Activated CD8-positive, alpha-beta memory T cell treated with anti-CD3 and anti-CD28 coated beads, Interleukin-2, amount 50 U/mL, for 48 hours (primary cell): ENCODE measurements around the gene LACC1.

Source experiments
- DNase-seq: peaks from one replicate; pipeline ENCODE4 v3.0.0-alpha.2; 2020

LACC1 gene

DNA sequence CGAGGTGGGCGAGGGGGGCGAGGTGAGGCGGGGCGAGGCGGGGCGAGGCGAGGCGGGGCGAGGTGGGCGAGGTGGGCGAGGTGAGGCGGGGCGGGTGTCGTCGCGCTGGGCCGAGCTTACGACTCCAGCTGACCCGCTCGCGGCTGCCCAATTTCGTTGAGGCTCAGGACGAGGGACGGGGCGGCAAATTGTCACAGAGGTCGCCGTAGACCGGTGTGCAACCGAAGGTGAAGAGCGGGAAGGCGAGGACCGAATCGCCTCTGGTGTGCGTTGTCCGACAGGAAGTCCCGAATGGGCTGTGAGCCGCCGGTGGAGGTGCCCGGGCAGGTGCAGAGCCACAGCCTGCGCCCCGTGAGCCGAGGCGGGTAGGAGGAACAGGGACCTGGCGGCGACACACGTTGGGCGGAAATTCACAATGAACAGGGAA is at the start of gene LACC1:
LACC1 (plus strand) TSS at position 150 of the 427 bp plus-strand sequence. CDS start 1,082 bp downstream, outside the sequence.
- peak; percentile 72 for DNase-seq

GRCh38 chr13:43830497-43830881 is 49.2 kb upstream of the LACC1 start:
- DNase-seq, result no peak

DNA sequence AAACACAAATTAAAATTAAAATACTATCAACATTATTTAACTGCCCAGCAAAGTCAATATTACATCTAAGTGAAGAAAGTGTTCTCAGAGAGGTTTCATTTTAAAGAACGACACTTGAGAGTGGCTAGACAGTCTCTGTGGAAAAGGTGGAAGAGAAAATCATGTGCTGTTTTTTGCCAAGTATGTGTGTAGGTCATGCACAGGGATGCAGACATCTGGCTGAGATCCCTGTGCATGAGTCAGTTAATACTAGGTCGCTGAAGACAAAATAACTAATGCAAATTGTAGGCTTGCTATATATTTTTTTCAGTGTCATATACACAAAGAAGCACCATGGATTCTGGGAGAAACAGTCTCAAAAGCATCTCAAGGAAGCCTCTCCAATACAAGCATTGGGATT is 48.6 kb upstream of the LACC1 start:
- no peak for DNase-seq

GRCh38 chr13:43835701-43836100 is 44.0 kb upstream of the LACC1 start:
- no peak for DNase-seq

DNA sequence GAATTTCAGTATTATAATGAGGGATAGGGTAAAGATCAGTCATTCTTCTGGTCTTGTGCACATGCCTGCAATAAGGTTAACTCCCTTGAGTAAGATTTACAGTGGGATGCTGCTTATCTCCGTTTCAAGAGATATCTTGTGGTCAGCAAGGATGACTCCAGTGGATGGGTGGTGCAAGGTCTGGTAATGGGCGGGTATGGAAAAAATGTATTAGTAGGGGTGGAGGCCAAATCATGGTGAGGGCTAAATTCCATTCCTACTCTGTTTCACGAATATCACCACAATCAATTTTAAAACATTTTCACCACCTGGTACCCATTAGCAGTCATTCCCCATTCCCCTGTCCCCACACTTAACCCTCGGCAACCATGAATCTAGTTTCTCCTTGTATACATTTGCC is 40.8 kb upstream of the LACC1 start:
- DNase-seq, result no peak

GRCh38 chr13:43846496-43847158 is 33.1 kb upstream of the LACC1 start:
- DNase-seq, result no peak

GRCh38 chr13:43848001-43848649 is 31.6 kb upstream of the LACC1 start:
- no peak for DNase-seq

DNA sequence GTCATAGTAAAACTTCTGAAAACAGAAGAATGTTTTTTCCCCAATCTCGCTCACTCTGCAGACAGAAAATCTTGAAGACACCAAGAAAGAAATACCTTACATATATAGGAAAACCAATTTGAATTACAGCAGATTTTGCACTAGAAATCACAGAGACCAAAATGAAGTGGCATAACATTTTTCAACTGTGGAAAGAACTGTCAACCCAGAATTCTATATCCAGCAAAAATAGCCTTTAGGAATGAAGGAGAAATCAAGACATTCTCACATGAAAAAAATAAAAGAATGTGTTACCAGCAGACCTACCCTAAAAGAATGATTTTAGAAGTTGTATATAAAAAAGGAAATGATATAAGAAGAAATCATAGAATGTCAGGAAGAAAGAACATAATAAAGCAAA is 28.8 kb upstream of the LACC1 start:
- DNase-seq, result no peak

DNA sequence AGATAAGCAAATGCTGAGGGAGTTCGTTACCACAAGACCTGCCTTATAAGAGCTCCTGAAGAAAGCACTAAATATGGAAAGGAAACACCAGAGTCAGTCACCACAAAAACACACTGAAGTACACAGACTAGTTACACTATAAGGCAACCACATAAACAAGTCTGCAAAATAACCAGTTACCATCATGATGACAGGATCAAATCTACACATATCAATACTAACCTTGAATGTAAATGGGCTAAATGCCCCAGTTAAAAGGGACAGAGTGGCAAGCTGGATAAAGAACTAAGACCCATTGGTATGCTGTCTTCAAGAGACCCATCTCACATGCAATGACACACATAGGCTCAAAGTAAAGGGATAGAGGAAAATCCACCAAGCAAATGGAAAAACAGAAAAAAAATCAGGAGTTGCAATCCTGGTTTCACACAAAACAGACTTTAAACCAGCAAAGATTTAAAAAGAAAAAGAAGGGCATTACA is 26.7 kb upstream of the LACC1 start:
- DNase-seq, result no peak

- DNase-seq, result no peak
Observed at GRCh38 chr13:43861863-43862262, 17.8 kb upstream of the LACC1 start.

DNA sequence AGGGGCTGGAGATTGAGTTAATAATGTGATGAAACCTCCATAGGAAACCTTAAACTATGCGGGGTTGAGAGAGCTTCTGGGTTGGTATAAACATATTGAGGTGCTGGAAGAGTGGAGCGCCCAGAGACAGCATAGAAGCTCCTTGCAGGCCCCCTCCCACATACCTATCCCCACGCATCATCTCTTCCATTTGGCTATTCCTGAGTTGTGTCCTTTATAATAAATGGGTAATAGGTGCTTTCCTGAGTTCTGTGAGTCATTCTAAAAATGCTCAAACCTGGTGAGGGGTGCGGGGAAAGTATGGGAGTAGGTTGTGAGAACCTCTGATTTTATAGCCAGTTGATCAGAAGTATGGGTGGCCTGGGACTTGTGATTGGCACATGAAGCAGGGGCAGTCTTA is 14.8 kb upstream of the LACC1 start:
- DNase-seq, result no peak

- DNase-seq, result no peak
Observed at GRCh38 chr13:43865892-43866291, 13.8 kb upstream of the LACC1 start.

- no peak for DNase-seq
Observed at GRCh38 chr13:43872181-43872580, 7.5 kb upstream of the LACC1 start.

DNA sequence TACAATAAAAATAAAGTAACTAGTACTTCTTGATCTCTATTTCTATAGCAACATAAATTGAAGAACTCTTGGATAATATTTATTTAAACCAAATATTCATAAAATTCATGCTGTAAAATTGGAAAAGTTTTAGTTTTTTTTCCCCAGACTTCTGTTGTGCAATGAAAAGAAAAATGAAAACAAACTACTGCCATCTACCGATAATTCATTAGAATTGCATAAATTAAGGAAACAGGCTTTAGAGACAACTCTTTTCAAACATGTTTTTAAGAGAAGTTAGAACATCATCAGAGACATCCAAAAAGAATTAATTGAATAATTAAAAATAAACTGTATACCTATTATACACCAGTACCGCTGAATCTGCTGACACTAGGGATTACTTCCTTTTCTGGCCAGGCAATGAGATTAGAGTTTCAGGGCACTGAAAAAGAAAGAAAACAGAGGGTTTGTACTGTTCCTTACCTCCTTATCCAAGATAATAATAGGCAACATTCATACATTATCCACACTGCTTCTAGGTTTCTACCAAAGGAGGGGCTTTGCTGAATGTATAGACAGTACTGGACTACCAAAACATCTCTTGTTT is 5.1 kb upstream of the LACC1 start:
- no peak for DNase-seq

- no peak for DNase-seq
Observed at GRCh38 chr13:43876366-43876765, 3.3 kb upstream of the LACC1 start.

GRCh38 chr13:43877326-43877725 is 2.4 kb upstream of the LACC1 start:
- DNase-seq, result no peak

- no peak for DNase-seq
Observed at GRCh38 chr13:43877766-43878165, 1.9 kb upstream of the LACC1 start.

DNA sequence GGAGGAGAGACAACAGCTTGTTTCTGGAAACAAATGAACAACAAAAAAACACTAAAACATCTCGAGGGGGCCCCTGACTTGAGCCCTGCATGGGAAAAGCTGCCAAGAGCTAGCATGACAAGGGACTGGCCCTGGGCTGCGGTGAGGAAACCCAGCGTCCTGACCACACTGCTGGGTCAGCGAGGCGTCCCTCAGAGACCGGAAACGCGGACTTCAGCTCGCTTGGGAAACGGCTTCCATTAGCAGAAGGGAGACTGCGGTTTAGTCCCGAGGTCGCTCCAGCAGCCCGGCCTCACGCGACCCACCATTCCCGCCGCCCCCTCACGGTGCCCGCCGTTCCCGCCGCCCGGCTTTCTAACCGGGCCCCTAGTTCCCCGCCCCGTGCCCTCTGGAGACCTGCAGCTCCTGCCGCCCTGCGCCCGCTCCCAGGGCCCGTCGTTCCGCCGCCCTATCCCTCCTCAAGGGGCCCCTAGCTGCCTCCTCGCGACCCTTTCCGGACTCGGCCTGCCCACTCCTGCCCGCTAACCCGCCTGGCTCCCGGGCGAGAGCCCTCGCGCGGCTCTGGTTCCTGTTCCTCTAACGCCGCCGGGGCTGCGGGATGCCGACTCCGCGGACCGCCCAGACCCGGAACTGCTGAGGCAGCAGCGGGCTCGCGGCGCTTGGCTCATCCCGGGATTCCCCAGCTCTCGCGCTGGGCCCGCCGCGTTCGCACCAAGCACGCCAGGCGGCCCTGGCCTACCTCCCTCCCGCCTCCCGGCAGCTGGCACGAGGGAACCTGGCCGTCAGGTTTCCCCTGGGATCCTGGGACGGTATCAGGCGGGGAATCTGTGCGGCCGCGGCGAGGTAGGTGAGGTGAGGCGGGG is 581 bp upstream of the LACC1 start, which contains the start of gene CCDC122:
CCDC122 (minus strand) TSS at position 849 of the 863 bp plus-strand sequence. CDS start 10,364 bp downstream, outside the sequence.
- peak; percentile 88 for DNase-seq

DNA sequence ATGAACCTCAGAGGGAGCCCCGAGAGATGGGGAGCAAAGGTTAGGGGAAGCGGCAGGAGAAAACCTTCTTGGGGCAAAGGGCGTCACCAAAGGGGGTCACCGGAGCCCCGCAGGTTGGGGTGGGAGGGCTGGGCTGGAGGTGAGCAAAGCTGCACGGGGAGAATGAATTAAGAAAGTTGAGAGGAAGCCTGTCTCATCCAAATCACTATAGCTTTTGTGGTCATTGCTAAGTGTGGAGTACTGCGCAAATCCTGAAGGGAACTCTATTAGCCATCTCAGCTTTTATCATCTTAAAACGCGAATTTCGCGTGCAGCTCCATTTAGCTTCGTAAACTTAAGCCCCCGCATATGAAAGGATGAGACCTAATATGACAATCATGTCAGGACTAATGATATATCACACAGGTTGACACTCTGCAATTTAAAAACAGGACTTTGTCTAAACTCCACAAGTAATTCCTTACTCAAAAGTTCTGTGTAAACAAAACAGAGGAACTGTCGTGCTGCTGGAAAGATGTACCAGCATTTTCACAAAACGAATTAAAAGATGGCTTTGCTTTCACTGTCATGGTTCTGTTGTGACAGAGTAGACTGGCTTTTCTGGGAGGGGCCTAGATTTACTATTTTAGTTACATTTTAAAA is 631 bp downstream of the LACC1 start:
- no peak for DNase-seq

DNA sequence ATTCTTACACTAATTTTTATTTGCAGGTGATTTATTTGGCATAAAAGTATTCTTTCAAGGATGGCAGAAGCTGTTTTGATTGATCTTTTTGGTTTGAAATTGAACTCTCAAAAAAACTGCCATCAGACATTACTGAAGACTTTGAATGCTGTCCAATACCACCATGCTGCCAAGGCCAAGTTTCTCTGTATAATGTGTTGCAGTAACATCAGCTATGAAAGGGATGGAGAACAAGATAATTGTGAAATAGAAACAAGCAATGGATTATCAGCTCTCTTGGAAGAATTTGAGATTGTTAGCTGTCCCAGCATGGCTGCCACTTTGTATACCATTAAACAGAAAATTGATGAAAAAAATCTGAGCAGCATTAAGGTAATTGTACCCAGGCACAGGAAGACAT is 1.2 kb downstream of the LACC1 start:
- DNase-seq, result no peak

DNA sequence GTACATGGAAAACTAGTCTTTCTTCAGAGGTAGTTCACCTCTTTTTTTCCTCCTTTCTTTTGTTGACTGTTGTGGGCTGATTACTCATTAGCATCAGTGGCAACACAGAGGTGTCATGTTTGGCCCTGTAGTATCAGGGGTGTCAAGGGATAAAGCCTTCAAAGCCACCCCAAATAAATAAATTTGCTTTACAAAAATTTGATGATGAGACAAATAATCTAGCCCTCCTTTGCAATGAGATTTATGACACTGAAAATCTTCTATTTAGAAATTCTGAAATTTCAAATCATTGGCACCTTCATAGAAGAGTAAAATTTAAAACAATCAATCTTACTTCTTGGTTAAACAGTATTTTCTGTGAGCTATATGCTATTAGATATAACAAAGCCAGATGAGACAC is 1.9 kb downstream of the LACC1 start:
- no peak for DNase-seq

DNA sequence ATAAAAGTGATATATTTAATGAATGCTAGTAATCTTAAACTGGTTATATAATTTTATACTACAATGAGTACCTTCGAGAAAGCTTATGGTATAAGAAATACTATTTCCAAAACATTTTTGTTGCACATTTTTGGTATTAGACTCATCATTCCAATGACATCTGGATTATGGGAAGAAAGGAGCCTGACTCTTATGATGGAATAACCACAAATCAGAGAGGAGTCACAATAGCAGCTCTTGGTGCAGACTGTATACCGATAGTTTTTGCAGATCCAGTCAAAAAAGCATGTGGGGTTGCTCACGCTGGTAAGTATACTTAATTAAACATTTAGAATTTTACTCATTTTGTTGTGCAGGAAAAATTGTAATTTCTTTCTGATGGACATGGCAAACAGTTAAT is 3.9 kb downstream of the LACC1 start:
- no peak for DNase-seq

GRCh38 chr13:43884222-43884621 is 4.5 kb downstream of the LACC1 start:
- no peak for DNase-seq
